HEK293 (cell line): ENCODE data around the gene TSPEAR.
"Not testable (repeated sequence)": the region's sequence is repeated elsewhere in the genome, so short reads cannot be mapped to it uniquely, and the experiment has no call there.

Experiments used
- ZNF558 ChIP-seq: fragments of 450-650 bp; formaldehyde crosslinking; IDR thresholded peaks from 2 replicates; pipeline ENCODE4 v1.5.1; 2016; ENCODE audit warnings: missing biosample characterization, missing genetic modification characterization
- ZNF629 ChIP-seq: fragments of 450-650 bp; formaldehyde crosslinking; IDR thresholded peaks from 2 replicates; pipeline ENCODE4 v1.5.1; 2017; ENCODE audit warnings: missing biosample characterization, missing genetic modification characterization
- TF ChIP-seq, protein P1 (sequence below): fragments of 450-650 bp; formaldehyde crosslinking; IDR thresholded peaks from 2 replicates; pipeline ENCODE4 v1.5.1; 2016; ENCODE audit warnings: missing biosample characterization, missing genetic modification characterization
- TF ChIP-seq, protein P2 (sequence below): fragments of 450-650 bp; formaldehyde crosslinking; IDR thresholded peaks from 2 replicates; pipeline ENCODE4; 2016; ENCODE audit warnings: missing biosample characterization, missing genetic modification characterization

DNA sequence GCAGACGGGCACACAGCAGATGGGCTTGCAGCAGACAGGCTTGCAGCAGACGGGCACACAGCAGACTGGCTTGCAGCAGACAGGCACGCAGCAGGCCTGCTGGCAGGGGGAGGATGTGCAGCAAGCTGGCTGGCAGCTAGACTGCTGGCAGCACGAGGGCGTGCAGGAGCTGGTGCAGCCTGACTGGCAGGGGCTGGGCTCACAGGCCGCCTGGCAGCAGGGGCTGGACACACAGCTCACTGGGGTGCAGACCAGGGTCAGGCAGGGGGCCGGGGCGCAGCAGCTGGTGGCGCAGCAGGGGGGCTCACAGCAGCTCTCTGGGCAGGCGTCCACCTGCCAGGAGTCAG lies 153.1 kb downstream of the TSPEAR start:
- TF ChIP-seq, protein P1, sequence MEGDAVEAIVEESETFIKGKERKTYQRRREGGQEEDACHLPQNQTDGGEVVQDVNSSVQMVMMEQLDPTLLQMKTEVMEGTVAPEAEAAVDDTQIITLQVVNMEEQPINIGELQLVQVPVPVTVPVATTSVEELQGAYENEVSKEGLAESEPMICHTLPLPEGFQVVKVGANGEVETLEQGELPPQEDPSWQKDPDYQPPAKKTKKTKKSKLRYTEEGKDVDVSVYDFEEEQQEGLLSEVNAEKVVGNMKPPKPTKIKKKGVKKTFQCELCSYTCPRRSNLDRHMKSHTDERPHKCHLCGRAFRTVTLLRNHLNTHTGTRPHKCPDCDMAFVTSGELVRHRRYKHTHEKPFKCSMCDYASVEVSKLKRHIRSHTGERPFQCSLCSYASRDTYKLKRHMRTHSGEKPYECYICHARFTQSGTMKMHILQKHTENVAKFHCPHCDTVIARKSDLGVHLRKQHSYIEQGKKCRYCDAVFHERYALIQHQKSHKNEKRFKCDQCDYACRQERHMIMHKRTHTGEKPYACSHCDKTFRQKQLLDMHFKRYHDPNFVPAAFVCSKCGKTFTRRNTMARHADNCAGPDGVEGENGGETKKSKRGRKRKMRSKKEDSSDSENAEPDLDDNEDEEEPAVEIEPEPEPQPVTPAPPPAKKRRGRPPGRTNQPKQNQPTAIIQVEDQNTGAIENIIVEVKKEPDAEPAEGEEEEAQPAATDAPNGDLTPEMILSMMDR (tag by site-specific recombination), result not testable (repeated sequence)
- TF ChIP-seq ZNF629; ZNF558 (tag by site-specific recombination): not testable (repeated sequence)
- TF ChIP-seq, protein P2, sequence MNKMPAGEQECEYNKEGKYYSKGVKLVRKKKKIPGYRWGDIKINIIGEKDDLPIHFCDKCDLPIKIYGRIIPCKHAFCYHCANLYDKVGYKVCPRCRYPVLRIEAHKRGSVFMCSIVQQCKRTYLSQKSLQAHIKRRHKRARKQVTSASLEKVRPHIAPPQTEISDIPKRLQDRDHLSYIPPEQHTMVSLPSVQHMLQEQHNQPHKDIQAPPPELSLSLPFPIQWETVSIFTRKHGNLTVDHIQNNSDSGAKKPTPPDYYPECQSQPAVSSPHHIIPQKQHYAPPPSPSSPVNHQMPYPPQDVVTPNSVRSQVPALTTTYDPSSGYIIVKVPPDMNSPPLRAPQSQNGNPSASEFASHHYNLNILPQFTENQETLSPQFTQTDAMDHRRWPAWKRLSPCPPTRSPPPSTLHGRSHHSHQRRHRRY (tag by site-specific recombination), result not testable (repeated sequence)
